Effector memory CD8-positive, alpha-beta T cell (primary cell): Measurements from ENCODE around the gene GNG12.
A peak's percentile ranks its signal among the peaks of the same experiment; 100 is the strongest.

Experiments used
- ATAC-seq: fragments of 150-1000 bp; cut with Tn5 transposase; replicated peaks from 2 replicates; pipeline ENCODE4 v1.10.0; 2021; ENCODE audit warnings: mild to moderate bottlenecking, moderate library complexity
- DNase-seq, 3 experiments: peaks; one replicate each; pipeline ENCODE4 v3.0.0; 2021
- H3K27ac Mint-ChIP-seq, 2 donors: one replicate each; pipeline ENCODE4 v1.8.0; 2022; ENCODE audit warnings: mild to moderate bottlenecking in 2 of 2, mixed read lengths in 2 of 2, moderate library complexity in 2 of 2
- H3K27me3 Mint-ChIP-seq, 2 donors: one replicate each; pipeline ENCODE4 v1.8.0; 2022; ENCODE audit warnings: mixed read lengths in 2 of 2
- H3K36me3 Mint-ChIP-seq: one replicate; pipeline ENCODE4 v1.8.0; 2022; ENCODE audit warnings: mild to moderate bottlenecking, moderate library complexity, mixed read lengths; ENCODE audit not compliant: insufficient read depth
- H3K4me1 Mint-ChIP-seq, 2 donors: one replicate each; pipeline ENCODE4 v1.8.0; 2022; ENCODE audit warnings: low read depth in 2 of 2, mixed read lengths in 2 of 2
- H3K4me3 Mint-ChIP-seq, 2 donors: one replicate each; pipeline ENCODE4 v1.8.0; 2022; ENCODE audit warnings: mild to moderate bottlenecking in 2 of 2, mixed read lengths in 2 of 2, moderate library complexity in 2 of 2
- H3K9me3 Mint-ChIP-seq, 2 donors: one replicate each; pipeline ENCODE4 v1.8.0; 2022; ENCODE audit warnings: mixed read lengths in 2 of 2

The GNG12 gene

GRCh38 chr1:67834246-67834877, 1.1 kb upstream of the GNG12 start:
- ATAC-seq (no peak), DNase-seq (no peak)
- H3K27me3 Mint-ChIP-seq = peaks cover 65 to 68% of the 10 kb centered on the region in 2 donors
- H3K4me1 Mint-ChIP-seq = peaks cover 9 to 11% of the 10 kb centered on the region in 2 donors
- H3K9me3 Mint-ChIP-seq = no peaks in the 10 kb centered on the region
- no peaks in the 10 kb centered on the region for H3K36me3 Mint-ChIP-seq
- H3K4me3 Mint-ChIP-seq = peak overlapping the region; percentile 71 to 72
- H3K27ac Mint-ChIP-seq = no peak overlapping the region

- ATAC-seq = no peak
- no peak for DNase-seq
- Mint-ChIP-seq H3K27me3 (peaks cover 66% of the 10 kb centered on the region in 2 donors), H3K4me3 (peak overlapping the region; percentile 71 to 72), H3K36me3 (no peaks in the 10 kb centered on the region), H3K9me3 (no peaks in the 10 kb centered on the region), H3K27ac (no peak overlapping the region), H3K4me1 (peaks cover 9 to 11% of the 10 kb centered on the region in 2 donors)
Measured at GRCh38 chr1:67833602-67833940, 304 bp upstream of the GNG12 start.

- Mint-ChIP-seq H3K27ac (no peak overlapping the region), H3K36me3 (no peaks in the 10 kb centered on the region), H3K27me3 (peaks cover 55 to 75% of the 10 kb centered on the region in 2 donors), H3K4me3 (peak overlapping the region; percentile 68 to 71), H3K9me3 (no peaks in the 10 kb centered on the region), H3K4me1 (peaks cover 9 to 11% of the 10 kb centered on the region in 2 donors)
- ATAC-seq = peak; percentile 21
- DNase-seq = no peak
Measured at GRCh38 chr1:67831850-67832513, 1.3 kb downstream of the GNG12 start.

GRCh38 chr1:67830928-67831830, 2.1 kb downstream of the GNG12 start:
- H3K4me1 Mint-ChIP-seq = peaks cover 9 to 11% of the 10 kb centered on the region in 2 donors
- no peak for ATAC-seq
- H3K27ac Mint-ChIP-seq = no peak overlapping the region
- no peaks in the 10 kb centered on the region for H3K36me3 Mint-ChIP-seq
- peak overlapping the region; percentile 68 to 71 for H3K4me3 Mint-ChIP-seq
- peaks cover 47 to 67% of the 10 kb centered on the region in 2 donors for H3K27me3 Mint-ChIP-seq
- no peaks in the 10 kb centered on the region for H3K9me3 Mint-ChIP-seq
- DNase-seq = no peak

GRCh38 chr1:67830226-67830625, 3.0 kb downstream of the GNG12 start:
- Mint-ChIP-seq H3K36me3 (no peaks in the 10 kb centered on the region), H3K27me3 (peaks cover 40 to 57% of the 10 kb centered on the region in 2 donors), H3K9me3 (no peaks in the 10 kb centered on the region), H3K27ac (no peak overlapping the region), H3K4me3 (no peak overlapping the region), H3K4me1 (peaks cover 9 to 11% of the 10 kb centered on the region in 2 donors)
- DNase-seq = no peak
- ATAC-seq = no peak

- ATAC-seq (no peak), DNase-seq (no peak)
- Mint-ChIP-seq H3K27ac (no peak overlapping the region), H3K4me1 (peaks cover 9% of the 10 kb centered on the region in 2 donors), H3K36me3 (no peaks in the 10 kb centered on the region), H3K9me3 (no peaks in the 10 kb centered on the region), H3K4me3 (no peak overlapping the region), H3K27me3 (peaks cover 22 to 45% of the 10 kb centered on the region in 2 donors)
Measured at GRCh38 chr1:67827688-67828087, 5.6 kb downstream of the GNG12 start.

- H3K4me1 Mint-ChIP-seq = no peaks in the 10 kb centered on the region
- no peaks in the 10 kb centered on the region for H3K36me3 Mint-ChIP-seq
- no peak overlapping the region for H3K27ac Mint-ChIP-seq
- H3K27me3 Mint-ChIP-seq = peaks cover under 1 to 33% of the 10 kb centered on the region in 2 donors
- DNase-seq (no peak), ATAC-seq (no peak)
- no peak overlapping the region for H3K4me3 Mint-ChIP-seq
- H3K9me3 Mint-ChIP-seq = no peaks in the 10 kb centered on the region
Measured at GRCh38 chr1:67825591-67825990, 7.7 kb downstream of the GNG12 start.

- Mint-ChIP-seq H3K4me1 (no peaks in the 10 kb centered on the region), H3K36me3 (no peaks in the 10 kb centered on the region), H3K27ac (no peak overlapping the region), H3K27me3 (peaks cover 3 to 30% of the 10 kb centered on the region in 2 donors), H3K4me3 (no peak overlapping the region), H3K9me3 (no peaks in the 10 kb centered on the region)
- DNase-seq (no peak), ATAC-seq (no peak)
Measured at GRCh38 chr1:67824766-67825165, 8.5 kb downstream of the GNG12 start.

GRCh38 chr1:67823615-67824014, 9.7 kb downstream of the GNG12 start:
- Mint-ChIP-seq H3K27ac (no peak overlapping the region), H3K9me3 (no peaks in the 10 kb centered on the region), H3K36me3 (no peaks in the 10 kb centered on the region), H3K4me3 (no peak overlapping the region), H3K27me3 (peaks cover 13 to 35% of the 10 kb centered on the region in 2 donors), H3K4me1 (no peaks in the 10 kb centered on the region)
- no peak for DNase-seq
- no peak for ATAC-seq

- H3K27ac Mint-ChIP-seq = no peak overlapping the region
- no peaks in the 10 kb centered on the region for H3K4me1 Mint-ChIP-seq
- H3K27me3 Mint-ChIP-seq = peaks cover 18 to 39% of the 10 kb centered on the region in 2 donors
- no peaks in the 10 kb centered on the region for H3K9me3 Mint-ChIP-seq
- no peak overlapping the region for H3K4me3 Mint-ChIP-seq
- H3K36me3 Mint-ChIP-seq = no peaks in the 10 kb centered on the region
- ATAC-seq (no peak), DNase-seq (no peak)
Measured at GRCh38 chr1:67821263-67821662, 12.0 kb downstream of the GNG12 start.

GRCh38 chr1:67818725-67819301, 14.5 kb downstream of the GNG12 start:
- H3K27me3 Mint-ChIP-seq = peaks cover 18 to 42% of the 10 kb centered on the region in 2 donors
- ATAC-seq (no peak), DNase-seq (no peak)
- no peak overlapping the region for H3K27ac Mint-ChIP-seq
- H3K36me3 Mint-ChIP-seq = no peaks in the 10 kb centered on the region
- H3K4me1 Mint-ChIP-seq = no peaks in the 10 kb centered on the region
- H3K4me3 Mint-ChIP-seq = no peak overlapping the region
- no peaks in the 10 kb centered on the region for H3K9me3 Mint-ChIP-seq

GRCh38 chr1:67818162-67818561, 15.1 kb downstream of the GNG12 start:
- no peak for ATAC-seq
- H3K36me3 Mint-ChIP-seq = no peaks in the 10 kb centered on the region
- H3K4me3 Mint-ChIP-seq = no peak overlapping the region
- peaks cover 18 to 42% of the 10 kb centered on the region in 2 donors for H3K27me3 Mint-ChIP-seq
- no peak for DNase-seq
- no peak overlapping the region for H3K27ac Mint-ChIP-seq
- no peaks in the 10 kb centered on the region for H3K4me1 Mint-ChIP-seq
- no peaks in the 10 kb centered on the region for H3K9me3 Mint-ChIP-seq

GRCh38 chr1:67817319-67817718, 15.9 kb downstream of the GNG12 start:
- DNase-seq = no peak
- Mint-ChIP-seq H3K4me3 (no peak overlapping the region), H3K27ac (no peak overlapping the region), H3K4me1 (no peaks in the 10 kb centered on the region), H3K36me3 (no peaks in the 10 kb centered on the region), H3K27me3 (peaks cover 18 to 42% of the 10 kb centered on the region in 2 donors), H3K9me3 (no peaks in the 10 kb centered on the region)
- no peak for ATAC-seq
